ENCODE data around the gene SBSN.

Gene SBSN

GRCh38 chr19:35551091-35551810 lies 23.1 kb upstream of the SBSN start:
- TF ChIP-seq YY1 (IDR thresholded peaks at IDR 0.05; ENCODE audit: low read depth) (no peak), FOXM1 (IDR thresholded peaks at IDR 0.05; ENCODE audit: borderline replicate concordance, low read depth) (no peak), NFIC (IDR thresholded peaks at IDR 0.05) (no peak), EP300 (IDR thresholded peaks at IDR 0.05; ENCODE audit: borderline replicate concordance) (no peak), CEBPB (IDR thresholded peaks at IDR 0.05) (no peak), TEAD4 (IDR thresholded peaks at IDR 0.05) (no peak), TCF12 (IDR thresholded peaks at IDR 0.05; ENCODE audit: low read depth) (no peak), ZBTB7A (IDR thresholded peaks at IDR 0.05; ENCODE audit: low read depth) (no peak), USF1 (IDR thresholded peaks at IDR 0.05) (no peak), CREB1 (IDR thresholded peaks at IDR 0.05; ENCODE audit: low read depth) (no peak), REST (IDR thresholded peaks at IDR 0.05; ENCODE audit: low read depth) (no peak), RAD21 (IDR thresholded peaks at IDR 0.05; ENCODE audit: low read depth) (no peak), MAX (IDR thresholded peaks at IDR 0.05) (no peak), EGR1 (IDR thresholded peaks at IDR 0.05) (no peak), TAF1 (IDR thresholded peaks at IDR 0.05; ENCODE audit: low read depth) (no peak)

GRCh38 chr19:35549879-35550523 lies 21.9 kb upstream of the SBSN start:
- no peak for TF ChIP-seq EP300 (IDR thresholded peaks at IDR 0.05; ENCODE audit: borderline replicate concordance)
- TF ChIP-seq TAF1 (IDR thresholded peaks at IDR 0.05; ENCODE audit: low read depth): no peak
- no peak for TF ChIP-seq USF1 (IDR thresholded peaks at IDR 0.05)
- no peak for TF ChIP-seq RAD21 (IDR thresholded peaks at IDR 0.05; ENCODE audit: low read depth)
- TF ChIP-seq FOXM1 (IDR thresholded peaks at IDR 0.05; ENCODE audit: borderline replicate concordance, low read depth): no peak
- TF ChIP-seq CREB1 (IDR thresholded peaks at IDR 0.05; ENCODE audit: low read depth): no peak
- no peak for TF ChIP-seq TCF12 (IDR thresholded peaks at IDR 0.05; ENCODE audit: low read depth)
- TF ChIP-seq CEBPB (IDR thresholded peaks at IDR 0.05): no peak
- no peak for TF ChIP-seq YY1 (IDR thresholded peaks at IDR 0.05; ENCODE audit: low read depth)
- TF ChIP-seq EGR1 (IDR thresholded peaks at IDR 0.05): no peak
- no peak for TF ChIP-seq MAX (IDR thresholded peaks at IDR 0.05)

- no peak for TF ChIP-seq USF1 (IDR thresholded peaks at IDR 0.05)
- peak; percentile 76 for TF ChIP-seq RAD21 (IDR thresholded peaks at IDR 0.05; ENCODE audit: low read depth)
Measured at GRCh38 chr19:35549174-35549788, 21.2 kb upstream of the SBSN start.

GRCh38 chr19:35546532-35546931 lies 18.4 kb upstream of the SBSN start:
- TF ChIP-seq RAD21 (IDR thresholded peaks at IDR 0.05; ENCODE audit: low read depth) (no peak), NFIC (IDR thresholded peaks at IDR 0.05) (no peak), EP300 (IDR thresholded peaks at IDR 0.05; ENCODE audit: borderline replicate concordance) (no peak), YY1 (IDR thresholded peaks at IDR 0.05; ENCODE audit: low read depth) (no peak), TEAD4 (IDR thresholded peaks at IDR 0.05) (no peak), TAF1 (IDR thresholded peaks at IDR 0.05; ENCODE audit: low read depth) (no peak), CEBPB (IDR thresholded peaks at IDR 0.05) (no peak), FOXM1 (IDR thresholded peaks at IDR 0.05; ENCODE audit: borderline replicate concordance, low read depth) (no peak), REST (IDR thresholded peaks at IDR 0.05; ENCODE audit: low read depth) (no peak), CREB1 (IDR thresholded peaks at IDR 0.05; ENCODE audit: low read depth) (no peak), MAX (IDR thresholded peaks at IDR 0.05) (no peak), TCF12 (IDR thresholded peaks at IDR 0.05; ENCODE audit: low read depth) (no peak)
